HG03575 (cell line): ENCODE data around the gene RALGPS1.

Experiments
- ATAC-seq: cut with Tn5 transposase; IDR thresholded peaks from one replicate; pipeline ENCODE4 v1.9.1; 2021; ENCODE audit not compliant: unreplicated experiment, insufficient number of reproducible peaks, low FRiP score; ENCODE audit errors: extremely low read depth

The RALGPS1 gene

DNA sequence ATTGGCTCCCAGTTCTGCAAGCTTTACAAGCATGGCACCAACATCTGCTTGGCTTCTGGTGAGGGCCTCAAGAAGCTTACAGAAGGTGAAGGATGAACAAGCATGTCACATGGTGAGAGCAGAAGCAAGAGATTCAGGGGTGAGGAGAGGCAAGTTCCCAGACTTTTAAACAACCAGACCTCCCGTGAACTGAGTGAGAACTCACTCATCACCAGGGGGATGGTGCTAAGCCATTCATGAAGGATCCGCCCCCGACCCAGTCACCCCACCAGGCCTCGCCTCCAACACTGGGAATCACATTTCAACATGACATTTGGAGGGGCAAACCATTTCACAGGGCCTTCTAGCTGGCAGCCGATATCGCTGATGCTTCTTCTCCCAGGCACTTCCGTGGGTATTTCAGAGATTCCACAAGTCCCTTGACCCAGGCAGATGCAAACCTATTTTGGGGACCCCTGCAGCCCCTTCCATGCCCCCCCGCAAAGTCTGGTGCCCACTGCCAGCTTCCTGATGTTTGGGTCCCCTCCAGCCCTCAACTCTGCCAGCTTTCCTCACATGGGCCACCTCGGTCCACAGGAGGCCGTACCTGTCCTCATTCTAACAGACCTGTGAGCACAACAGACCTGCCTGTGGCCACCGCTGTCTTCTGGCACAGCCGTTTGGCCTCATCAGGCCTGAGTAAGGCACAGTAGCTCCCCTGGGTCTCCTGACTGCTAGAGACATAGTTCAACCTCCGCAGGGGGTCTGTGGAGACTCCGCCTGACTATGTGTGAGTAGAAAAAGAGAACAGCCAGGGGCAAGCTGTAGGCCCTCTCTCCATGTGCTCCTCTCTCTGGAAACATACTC is 268.5 kb downstream of the RALGPS1 start:
- ATAC-seq: no peak

DNA sequence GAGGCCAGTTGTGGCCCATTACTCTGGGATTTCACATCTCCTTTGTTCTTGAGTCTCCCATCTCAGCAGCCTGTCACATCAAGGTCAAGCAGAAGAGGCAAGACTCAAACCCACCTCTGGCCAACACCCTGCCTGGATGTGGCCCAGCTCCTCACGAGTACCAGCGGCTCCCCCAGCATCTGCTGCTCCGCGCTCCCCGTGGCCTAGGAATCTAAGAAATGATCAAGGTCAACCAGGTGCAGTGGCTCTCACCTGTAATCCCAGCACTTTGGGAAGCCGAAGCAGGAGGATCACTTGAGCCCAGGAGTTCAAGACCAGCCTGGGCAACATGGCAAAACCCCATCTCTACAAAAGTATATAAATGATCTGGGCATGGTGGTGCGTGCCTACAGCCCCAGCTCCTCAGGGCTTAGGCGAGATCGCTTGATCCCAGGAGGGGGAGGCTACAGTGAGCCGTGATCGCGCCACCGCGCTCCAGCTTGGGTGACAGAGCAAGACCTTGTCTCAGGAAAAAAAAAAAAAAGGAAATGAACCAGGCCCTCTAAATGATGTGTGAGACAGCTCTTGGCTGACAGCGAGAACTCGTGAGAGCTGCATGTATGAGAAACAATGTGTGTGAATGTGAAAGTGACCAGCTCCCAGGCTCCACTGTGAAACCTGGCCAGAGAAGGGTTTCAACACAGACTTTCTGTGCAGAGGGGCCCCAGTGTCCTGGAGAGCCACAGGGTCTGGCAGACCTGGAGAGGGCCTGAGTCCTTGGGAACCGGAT is 269.4 kb downstream of the RALGPS1 start:
- no peak for ATAC-seq

DNA sequence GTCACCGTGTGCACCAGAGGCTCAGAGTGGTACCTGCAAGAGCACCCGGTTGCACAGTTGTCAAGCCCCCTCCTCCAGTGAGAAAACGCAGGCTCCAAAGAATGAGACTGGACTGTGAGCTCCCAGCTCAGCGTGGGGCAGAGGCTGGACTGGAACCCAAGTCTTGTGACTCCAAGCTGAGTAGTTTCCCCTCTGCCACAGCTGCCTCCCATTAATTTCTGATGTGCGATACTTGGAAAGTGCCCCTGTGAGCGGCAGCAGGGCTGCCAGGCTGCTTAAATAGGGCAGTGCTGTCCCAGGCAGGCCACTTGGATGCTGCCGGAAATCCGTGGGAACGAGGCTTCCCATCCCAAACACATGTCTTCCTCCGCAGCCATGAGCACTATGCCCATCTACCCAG is 270.1 kb downstream of the RALGPS1 start:
- no peak for ATAC-seq

DNA sequence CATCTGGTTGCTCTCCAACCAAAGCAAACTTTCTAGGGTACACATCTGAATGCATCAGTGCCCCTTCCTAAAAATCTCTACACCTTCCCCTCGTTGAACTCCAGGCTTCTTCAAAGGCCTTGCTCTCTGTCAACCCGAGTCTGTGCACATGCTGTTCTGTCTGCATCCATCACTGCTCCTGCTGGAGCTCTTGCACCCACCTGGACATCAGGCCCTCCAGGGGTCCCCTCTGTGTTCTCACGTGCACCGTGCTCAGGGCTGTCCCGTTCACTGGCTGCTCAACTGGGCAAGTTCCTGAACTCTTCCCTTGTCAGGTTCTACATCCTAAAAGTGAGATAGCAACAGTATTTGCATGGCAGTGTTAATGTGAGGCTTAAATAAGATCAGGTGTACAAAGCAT is 270.6 kb downstream of the RALGPS1 start:
- ATAC-seq: no peak

DNA sequence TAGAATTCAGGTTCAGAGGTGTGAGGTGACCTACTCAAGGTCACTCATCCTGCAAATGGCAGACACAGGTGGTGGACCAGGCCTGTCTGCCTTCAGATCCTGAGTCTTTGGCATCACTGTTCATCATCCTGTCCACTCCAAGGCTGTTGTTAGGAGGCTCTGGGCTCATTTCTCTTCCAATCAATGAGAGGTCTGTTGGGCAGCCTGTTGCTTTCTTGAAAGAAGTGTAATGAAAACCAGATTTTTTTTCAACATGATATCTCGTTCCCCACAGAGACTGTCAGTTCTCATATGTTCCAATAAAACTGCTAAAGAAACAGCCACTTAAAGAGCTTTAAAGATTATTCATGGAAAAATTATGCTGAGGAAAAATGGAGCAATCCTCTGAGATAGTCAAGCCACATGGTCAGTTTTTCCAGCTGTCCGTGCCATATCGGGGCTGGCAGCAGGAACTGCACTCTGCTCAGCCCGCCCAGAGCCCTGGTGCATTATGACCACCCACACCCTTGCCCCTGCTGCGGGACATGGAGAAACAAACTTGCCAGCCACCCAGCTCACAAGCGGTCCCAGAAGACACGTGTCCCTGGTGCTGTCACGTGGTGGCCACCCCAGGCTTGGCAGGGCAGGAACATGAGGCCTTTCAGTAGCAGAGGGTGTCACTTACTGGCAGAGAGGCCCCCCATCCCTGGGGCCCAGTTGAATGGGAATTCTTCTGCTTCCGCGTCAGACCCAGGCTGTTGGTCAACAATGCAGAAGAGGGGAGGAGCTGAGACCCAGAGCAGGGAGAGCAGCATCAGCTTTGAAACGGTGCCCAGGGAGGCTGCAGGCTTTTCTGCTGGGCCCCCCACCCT is 271.6 kb downstream of the RALGPS1 start:
- ATAC-seq: no peak

DNA sequence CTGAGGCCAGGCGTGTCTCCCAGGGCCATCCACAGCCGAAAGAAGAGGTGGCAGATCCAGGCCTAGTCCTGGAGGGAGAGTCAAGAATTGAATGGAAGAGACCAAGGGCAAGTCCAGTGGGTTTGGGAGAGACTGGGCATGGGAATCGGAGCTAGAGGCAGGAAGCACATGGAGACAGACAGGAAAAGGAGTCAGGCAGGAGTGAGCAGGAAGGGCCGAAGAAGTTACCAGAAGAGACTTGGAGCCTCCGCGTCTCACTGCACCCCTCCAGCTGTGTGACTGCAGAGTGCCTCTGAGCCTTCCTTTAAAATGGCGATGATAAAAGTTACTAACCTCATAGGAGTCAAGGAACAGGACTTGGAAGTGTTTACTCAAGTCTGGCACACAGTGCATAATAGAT is 272.2 kb downstream of the RALGPS1 start:
- ATAC-seq: no peak

DNA sequence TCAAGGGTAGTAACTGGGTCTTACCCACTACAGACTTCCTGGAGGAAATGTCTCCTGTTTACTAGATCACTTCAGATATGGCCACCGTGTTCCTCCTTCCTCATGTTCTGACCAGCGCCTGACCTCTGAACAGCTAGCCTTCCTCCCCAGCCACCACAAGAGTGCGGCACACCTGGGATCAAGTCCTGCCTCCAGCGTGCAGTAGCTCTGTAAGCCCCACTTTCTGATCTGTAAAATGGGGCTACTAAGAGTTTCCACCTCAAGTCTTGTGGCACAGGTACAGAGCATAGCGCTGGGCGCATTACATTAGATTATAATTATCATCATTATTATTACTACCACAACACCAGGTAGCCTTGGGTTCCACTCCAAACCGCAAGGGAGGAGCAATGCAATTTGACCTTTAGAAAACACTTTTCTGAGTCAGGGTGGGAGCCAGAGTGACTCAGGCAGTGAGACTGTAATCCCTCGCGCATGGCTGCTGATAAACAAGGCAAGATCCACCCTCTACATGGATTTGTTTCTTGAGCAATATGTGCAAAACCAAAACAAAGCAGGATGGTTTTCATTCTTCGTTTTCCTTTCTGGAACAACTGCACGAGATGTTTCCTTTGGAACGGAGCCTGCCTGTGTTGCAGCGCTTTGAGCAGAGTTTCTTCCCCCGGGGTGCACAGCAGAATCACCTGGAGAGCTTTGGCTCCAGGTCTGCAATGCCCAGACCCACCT is 272.8 kb downstream of the RALGPS1 start:
- ATAC-seq: no peak

DNA sequence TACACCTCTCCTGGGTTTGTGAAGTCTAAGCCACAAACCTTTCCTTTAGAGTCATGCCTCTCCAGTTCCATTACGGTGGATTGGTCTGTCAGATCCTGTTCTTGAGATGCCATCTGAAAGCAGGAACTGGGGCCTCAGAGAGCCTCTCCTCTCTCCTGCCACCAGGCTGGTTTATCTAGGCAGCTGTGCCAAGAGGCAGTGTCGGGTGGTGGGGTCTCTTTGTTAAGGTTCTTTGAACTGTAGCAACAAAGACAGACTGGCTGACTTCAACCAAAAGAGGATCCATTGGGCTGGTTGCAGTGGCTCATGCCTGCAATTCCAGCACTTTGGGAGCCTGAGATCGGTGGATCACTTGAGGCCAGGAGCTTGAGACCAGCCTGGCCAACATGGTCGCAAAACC is 273.8 kb downstream of the RALGPS1 start:
- ATAC-seq: no peak

DNA sequence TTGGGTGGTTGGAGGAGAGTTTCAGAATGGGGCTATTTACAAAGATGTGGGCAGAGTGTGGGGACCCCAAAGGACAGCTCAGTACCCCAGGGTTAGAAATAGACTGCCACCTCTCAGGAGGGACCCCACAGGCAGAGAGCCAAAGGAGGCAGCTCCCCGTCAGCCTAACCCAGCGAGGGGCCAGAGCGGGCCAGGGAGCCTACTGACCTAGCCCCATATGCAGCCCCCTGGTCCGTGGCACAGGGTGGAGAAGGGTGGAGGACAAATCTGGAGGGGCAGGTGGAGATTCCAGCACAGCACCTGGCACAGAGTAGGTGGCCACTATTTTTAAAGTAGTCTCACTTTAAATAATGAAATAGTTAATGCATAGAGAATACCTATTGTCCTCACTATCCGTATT is 275.0 kb downstream of the RALGPS1 start:
- ATAC-seq: no peak

DNA sequence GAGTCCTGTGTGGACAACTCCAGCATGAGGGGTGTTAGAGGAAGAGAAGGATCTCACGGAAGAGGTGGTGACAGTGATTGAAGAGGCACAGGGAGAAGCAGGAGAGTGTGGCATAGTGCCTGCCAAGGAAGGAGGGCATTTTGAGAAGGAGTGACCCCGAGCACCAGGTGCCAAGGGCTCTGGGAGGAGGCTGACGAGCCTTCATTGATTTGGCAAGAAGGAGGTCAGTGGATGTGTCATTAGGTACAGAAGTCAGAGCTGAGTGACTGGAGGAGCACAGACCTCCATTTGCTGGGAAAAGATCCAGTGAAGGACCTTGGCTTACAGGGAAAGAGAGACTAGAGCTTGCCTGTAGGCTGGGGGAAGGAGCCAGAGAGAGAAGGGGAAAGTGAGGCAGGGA is 278.2 kb downstream of the RALGPS1 start:
- no peak for ATAC-seq

DNA sequence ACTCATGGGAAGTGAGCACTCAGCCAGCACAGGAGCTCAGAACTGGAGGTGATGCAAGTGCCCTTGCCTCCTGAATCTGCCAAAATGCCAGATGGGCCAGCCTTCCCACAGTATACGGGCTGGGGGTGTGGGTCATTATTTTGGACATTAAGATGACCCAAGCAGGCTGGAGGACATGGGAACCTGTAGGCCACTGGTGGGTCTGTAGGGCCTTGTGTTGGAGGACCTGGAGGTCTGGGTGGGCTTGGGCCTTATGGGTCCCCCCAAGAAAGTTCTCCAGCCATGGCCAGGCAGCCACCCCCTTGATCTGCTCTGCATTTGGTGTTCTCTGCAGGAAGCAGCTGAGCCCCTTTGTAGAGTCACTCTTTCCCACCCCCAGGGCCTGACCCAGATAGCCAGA is 278.9 kb downstream of the RALGPS1 start:
- ATAC-seq: no peak

DNA sequence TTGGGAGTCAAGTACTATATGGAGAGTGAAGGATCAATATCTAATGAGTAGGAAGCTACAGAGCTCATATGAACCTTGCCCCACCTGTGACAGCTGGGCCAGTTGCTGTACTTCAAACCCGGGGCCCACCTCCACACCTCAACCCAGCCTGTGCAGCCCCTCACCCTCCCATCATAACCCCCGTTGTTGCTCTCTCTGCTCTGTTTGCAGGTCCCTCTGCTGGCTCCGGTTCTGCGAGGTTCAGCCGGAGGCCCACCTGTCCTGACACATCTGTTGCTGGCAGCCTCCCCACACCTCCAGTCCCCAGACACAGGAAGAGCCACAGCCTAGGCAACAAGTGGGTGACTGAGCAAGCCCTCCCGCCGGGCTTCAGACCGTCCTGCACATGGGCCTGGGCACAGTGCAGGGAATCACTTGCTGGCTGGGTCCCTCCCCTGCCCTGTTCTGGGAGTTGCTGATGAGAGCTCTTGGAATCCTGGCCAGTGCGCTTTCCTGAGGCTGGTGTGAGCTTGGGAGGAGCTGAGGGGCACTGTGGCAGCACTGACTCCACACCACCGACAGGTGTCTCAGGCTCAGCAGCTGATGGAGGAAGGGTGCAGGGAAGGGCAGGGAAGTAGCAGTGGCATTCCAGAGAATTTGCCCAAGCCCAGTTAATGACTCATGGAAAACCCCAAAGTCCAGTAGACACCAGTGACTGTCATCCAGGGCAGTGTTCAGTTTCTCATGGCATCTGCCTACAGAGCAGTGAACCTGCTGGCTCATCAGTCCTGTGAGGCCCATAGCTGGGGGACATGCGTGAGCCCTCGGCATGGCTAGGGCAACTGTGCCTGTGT is 280.5 kb downstream of the RALGPS1 start:
- no peak for ATAC-seq

DNA sequence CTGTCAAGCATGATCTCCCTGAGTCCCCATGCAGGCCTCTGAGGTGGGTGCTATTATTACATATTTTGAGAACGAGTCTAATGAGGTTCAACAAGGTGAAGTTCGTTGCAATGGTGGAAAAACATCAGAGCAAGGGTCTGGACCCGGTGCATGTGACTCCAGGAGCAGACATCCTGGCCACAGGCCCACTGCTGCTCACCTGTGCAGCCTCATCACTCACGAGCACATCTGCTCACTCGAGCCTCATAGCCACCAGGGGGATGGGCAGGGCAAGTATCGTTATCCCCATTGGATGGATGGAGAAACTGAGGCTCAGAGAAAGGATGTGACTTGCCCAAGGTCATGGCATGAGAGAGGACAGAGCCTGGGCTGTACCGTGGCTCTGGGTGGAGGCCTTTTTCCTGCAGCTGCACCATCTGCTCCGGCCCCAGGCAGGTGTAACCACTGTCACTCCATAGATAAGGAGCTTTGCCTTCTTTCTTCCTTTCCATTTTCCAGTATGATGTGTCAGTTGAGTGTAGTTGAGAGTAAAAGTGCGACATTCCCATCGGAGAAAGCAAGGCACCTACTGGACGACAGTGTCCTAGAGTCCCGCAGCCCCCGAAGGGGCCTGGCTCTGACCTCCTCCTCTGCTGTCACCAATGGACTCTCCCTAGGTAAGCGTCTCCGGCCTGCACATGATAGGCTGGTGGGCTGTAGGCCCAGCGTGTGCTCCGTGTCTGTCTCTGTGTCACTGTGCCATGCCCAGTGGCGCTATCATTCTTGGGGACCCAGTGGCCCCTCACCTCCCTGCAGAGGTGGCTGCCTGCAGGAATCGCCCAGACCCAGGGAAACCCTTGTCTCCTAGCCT is 281.6 kb downstream of the RALGPS1 start:
- no peak for ATAC-seq

DNA sequence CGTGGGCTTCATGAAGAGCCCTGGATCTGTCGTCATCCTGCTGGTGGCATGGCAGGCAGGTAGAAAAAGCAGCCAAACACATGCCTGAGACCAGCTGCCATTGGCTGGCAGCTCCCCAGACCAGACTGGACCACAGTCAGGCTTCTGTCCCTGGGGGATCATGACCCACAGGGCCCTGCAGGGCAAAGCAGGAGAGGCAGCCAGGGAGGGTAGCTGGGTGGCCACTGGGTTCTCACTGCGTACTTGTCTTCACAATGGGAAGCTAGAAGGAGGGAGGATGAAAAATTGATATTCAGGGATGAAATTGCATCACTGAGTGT is 282.2 kb downstream of the RALGPS1 start:
- no peak for ATAC-seq

DNA sequence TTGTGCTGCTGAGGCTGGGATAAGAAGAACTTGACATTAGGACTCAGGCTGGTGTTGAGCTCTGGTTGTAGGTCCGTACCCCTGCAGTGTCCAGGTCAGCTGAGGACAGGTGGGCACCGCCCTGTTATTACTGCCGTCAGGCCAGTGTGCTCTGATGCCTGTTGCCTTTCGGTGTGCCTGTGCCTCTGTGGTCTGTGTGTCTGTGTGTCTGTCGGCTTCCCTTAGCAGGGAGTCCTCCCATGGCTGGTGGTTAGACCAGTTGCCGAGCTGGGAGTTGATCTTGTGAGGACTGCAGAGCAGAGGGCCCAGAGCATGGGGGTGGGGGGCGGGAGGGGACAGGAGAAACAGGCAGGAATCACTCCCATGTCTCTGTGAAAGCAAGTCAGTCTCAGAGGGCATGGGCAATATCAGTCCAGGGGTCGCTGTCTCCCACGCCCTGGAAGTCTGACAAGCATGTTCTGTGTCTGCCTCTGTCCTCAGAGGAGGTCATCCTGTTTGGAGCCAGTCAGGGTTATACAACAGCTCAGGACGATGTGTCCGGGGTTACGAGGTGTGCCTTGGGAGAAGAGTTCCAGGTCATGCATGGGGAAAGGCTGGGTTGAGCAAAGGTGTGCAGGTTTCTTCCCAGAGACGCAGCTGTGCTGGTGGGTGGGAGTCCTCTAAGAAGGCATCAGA is 282.7 kb downstream of the RALGPS1 start:
- ATAC-seq: no peak

DNA sequence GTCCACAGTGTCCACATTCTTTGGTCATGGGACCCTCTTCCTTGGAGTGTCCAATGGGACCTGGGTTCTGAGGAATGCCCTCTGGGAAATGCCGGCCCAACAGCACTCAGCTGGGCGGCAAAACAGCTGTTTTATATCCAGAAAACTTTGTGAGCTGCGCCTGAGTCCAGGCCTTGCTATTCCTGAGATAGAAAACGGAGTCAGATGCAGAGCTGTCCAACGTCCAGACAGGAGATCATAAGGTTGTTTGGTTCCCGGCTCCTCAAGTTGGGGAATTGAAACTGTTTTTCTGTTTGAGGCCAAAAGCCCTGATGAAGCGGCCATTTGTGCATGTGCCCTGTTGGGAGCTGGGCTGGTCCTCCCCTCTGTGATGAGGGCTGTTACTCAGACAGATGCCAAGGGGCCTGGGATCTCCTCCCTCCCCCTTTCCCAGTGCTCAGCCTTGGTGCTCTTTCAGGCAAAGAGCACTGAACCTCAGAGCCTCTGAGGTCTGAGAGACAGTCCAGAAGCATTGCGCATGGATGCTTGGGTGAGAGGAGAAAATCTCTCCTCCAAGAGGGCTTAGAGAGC is 283.4 kb downstream of the RALGPS1 start:
- no peak for ATAC-seq

DNA sequence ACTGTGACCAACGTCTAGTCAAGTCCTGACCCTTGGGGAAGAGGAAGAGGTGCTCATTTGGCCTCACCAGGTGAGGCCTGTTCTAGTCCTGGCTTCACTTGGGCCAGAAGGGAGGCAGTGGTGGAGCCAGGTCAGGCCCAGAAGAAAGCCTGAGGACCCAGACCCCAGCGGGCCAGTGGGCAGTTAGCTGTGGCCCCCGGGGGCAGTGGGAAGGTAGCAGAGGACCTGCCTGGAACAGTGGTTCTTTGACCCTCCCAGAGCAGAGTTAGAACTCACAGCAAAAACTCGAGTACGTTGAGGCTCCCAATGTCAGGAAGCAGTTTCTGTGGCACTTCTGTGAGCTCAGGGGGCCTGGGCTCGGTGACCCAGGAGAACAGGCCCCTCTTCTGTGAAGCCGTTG is 284.0 kb downstream of the RALGPS1 start:
- ATAC-seq: no peak
